ENCODE data around the gene BAZ1A. TPM values are rescaled to one million over a fixed set of nuclear protein-coding genes. Genes with fewer than 3 reads are reported as not detected.

The BAZ1A gene
- total RNA-seq, 6 donors from 2014 or later: 27.6 to 44.3 (median 36.6) TPM

DNA sequence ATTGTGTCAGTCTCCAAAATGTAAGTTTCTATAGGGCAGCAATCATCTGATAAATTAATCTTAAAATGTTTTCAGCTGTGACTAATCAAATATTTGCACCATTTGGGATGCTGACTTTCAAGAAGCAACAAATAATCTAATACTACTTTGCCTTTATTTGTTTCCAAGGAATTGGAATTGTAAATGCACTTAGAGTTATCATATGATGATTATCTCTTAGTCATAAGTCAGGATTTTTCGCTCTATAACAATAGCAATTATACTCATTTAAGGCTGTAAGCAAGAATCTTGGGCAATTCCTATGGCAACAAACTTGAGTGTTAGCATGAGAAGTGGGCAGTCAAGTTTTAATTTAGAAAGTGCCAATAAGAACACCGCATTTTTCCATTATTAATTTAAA lies 13.0 kb upstream of the BAZ1A start:
- H3K36me3 ChIP-seq: no peaks in the 10 kb centered on the region
- H3K4me1 ChIP-seq: no peaks in the 10 kb centered on the region
- no peak for ATAC-seq (ENCODE audit: low FRiP score in 2 of 2)
- no peak overlapping the region for H3K27ac ChIP-seq
- 95 to 99% methylated on average over 2 of the region's 2 CpGs for WGBS, 2 donors
- no peak for TF ChIP-seq EP300 (IDR thresholded peaks at IDR 0.05)
- no peak for TF ChIP-seq POLR2A (IDR thresholded peaks at IDR 0.05)
- H3K27me3 ChIP-seq: no peaks in the 10 kb centered on the region
- DNase-seq: no peak
- no peaks in the 10 kb centered on the region for H3K9me3 ChIP-seq
- H3K4me3 ChIP-seq: no peak overlapping the region

DNA sequence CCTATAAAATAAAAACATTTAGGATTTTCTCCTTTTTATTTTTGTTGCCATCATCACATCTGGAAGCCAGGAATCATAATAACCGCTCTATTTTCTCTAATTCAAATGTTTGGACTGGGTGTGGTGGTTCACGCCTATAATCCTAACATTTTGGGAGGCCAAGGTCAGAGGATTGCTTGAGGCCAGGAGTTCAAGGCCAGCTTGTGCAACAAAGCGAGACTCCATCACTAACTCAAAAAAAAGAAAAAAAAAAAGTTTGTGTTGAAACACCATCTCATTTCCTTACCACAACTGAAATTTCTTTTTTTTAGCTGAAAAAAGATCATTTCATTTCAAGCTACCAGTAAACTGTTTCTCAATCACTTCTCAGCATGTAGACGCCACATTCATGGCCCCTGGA lies 8.8 kb upstream of the BAZ1A start:
- ATAC-seq (ENCODE audit: low FRiP score in 2 of 2): no peak
- Histone ChIP-seq H3K36me3 (no peaks in the 10 kb centered on the region), H3K9me3 (no peaks in the 10 kb centered on the region), H3K27ac (no peak overlapping the region), H3K27me3 (no peaks in the 10 kb centered on the region), H3K4me1 (no peaks in the 10 kb centered on the region), H3K4me3 (no peak overlapping the region)
- DNase-seq: no peak
- WGBS, 2 donors: 81 to 86% methylated on average over 4 of the region's 4 CpGs
- TF ChIP-seq EP300 (IDR thresholded peaks at IDR 0.05) (no peak), POLR2A (IDR thresholded peaks at IDR 0.05) (no peak), POLR2AphosphoS5 (IDR thresholded peaks at IDR 0.05) (no peak)
- TF ChIP-seq, protein P1, sequence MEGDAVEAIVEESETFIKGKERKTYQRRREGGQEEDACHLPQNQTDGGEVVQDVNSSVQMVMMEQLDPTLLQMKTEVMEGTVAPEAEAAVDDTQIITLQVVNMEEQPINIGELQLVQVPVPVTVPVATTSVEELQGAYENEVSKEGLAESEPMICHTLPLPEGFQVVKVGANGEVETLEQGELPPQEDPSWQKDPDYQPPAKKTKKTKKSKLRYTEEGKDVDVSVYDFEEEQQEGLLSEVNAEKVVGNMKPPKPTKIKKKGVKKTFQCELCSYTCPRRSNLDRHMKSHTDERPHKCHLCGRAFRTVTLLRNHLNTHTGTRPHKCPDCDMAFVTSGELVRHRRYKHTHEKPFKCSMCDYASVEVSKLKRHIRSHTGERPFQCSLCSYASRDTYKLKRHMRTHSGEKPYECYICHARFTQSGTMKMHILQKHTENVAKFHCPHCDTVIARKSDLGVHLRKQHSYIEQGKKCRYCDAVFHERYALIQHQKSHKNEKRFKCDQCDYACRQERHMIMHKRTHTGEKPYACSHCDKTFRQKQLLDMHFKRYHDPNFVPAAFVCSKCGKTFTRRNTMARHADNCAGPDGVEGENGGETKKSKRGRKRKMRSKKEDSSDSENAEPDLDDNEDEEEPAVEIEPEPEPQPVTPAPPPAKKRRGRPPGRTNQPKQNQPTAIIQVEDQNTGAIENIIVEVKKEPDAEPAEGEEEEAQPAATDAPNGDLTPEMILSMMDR (IDR thresholded peaks at IDR 0.05): no peak

DNA sequence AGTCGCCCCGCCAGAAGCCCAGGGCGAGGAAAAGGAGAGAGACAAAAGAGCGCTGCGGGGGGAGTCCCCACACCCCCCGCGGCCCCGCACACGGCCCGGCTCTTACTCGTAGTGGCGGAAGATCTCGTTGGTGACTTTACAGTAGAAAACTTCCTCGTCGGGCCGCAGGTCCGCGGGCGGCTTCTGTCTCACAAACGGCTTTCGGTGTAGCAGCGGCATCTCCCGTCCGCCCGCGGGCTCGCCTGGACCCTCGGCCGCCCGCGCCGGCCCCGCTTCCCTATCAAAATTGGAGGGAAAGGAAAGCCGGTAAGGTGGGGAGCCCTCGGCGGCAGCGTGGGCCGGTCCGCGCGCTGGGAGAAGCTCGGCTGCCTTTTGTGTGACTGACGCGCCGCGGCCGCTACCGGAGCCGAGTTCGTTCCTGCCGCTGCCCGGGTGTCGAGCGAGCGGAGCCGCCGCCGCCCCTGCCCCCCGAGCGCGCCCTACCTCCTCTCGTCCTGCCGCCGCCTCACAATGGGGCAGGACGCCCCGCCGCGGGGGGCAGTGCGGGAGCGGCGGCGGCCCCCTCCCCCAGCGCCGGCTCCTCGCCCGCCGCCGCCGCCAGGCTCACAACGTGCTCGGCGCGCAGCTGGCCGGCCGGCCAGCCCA lies 652 bp downstream of the BAZ1A start:
- TF ChIP-seq POLR2AphosphoS5 (IDR thresholded peaks at IDR 0.05): no peak
- TF ChIP-seq, protein P1 (IDR thresholded peaks at IDR 0.05): peak in 2 of 6 experiments; percentile 12 to 17
- Histone ChIP-seq H3K36me3 (peaks cover 0 to 6% (median 0%) of the 10 kb centered on the region in 4 donors), H3K27ac (peak overlapping the region; percentile 98 to 100 (median 100)), H3K9me3 (no peaks in the 10 kb centered on the region), H3K4me3 (peak overlapping the region; percentile 84 to 93 (median 88)), H3K4me1 (peaks cover 11 to 16% (median 11%) of the 10 kb centered on the region in 4 donors), H3K27me3 (no peaks in the 10 kb centered on the region)
- peak; percentile 70 to 92 for DNase-seq
- ATAC-seq (ENCODE audit: low FRiP score in 2 of 2): peak; percentile 32 to 62
- 0% methylated on average over 66 of the region's 85 CpGs; no CpG with 5 or more reads in 1 of the 2 donors for WGBS, 2 donors

DNA sequence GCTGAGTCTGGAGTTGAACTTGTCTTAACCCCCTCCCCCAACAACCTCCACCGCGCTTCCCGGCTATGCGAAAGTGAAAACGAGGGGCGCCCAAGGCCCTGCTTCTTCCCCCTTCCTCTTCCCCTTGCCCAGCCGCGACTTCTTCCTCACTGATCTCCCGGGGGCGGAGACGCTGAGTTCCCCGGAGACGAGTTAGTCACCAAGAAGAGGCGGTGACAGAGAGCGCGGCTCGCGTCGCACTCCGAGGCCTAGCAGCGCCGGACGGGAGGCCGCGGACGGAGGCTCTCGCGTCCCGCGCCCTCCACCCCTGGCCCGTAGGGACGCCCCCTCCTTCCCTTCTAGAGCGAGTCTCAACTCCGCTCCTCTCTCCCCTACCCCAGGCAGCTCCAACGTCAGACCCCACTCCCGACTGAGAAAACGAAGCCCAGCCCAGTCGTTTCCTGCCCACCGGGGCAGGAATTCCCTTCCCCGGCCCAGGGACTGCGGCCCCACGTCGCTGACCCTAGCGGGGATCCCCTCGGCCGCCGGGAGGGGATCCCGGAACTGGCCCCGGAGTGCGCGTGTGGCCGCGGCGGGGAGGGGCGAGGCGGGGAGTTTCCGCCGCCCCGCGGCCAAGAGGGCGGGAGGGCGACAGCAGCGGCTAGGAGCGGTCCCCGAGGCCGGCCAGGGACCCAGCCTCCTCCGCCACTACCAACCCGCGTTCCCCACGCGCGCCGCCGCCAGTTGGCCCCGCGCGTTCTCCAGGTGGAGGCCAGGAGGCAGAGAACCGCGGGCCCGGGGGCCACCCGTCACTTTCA lies 1.4 kb downstream of the BAZ1A start:
- peaks cover 11 to 16% (median 11%) of the 10 kb centered on the region in 4 donors for H3K4me1 ChIP-seq
- peak overlapping the region; percentile 98 to 100 (median 100) for H3K27ac ChIP-seq
- H3K27me3 ChIP-seq: no peaks in the 10 kb centered on the region
- ATAC-seq (ENCODE audit: low FRiP score in 2 of 2): peak; percentile 89 to 94
- DNase-seq: peak; percentile 93 to 95
- WGBS, 2 donors: 0 to 1% methylated on average over 22 to 68 of the region's 81 CpGs
- peak overlapping the region; percentile 84 to 93 (median 88) for H3K4me3 ChIP-seq
- peaks cover 0 to 6% (median 0%) of the 10 kb centered on the region in 4 donors for H3K36me3 ChIP-seq
- TF ChIP-seq POLR2A (IDR thresholded peaks at IDR 0.05) (peak in 3 of 4 donors; percentile 61 to 90 (median 85)), POLR2AphosphoS5 (IDR thresholded peaks at IDR 0.05) (peak; percentile 70 to 75), EP300 (IDR thresholded peaks at IDR 0.05) (peak in 1 of 4 donors; percentile 8)
- TF ChIP-seq, protein P1 (IDR thresholded peaks at IDR 0.05): peak in 3 of 6 experiments; percentile 4 to 41 (median 40)
- no peaks in the 10 kb centered on the region for H3K9me3 ChIP-seq

DNA sequence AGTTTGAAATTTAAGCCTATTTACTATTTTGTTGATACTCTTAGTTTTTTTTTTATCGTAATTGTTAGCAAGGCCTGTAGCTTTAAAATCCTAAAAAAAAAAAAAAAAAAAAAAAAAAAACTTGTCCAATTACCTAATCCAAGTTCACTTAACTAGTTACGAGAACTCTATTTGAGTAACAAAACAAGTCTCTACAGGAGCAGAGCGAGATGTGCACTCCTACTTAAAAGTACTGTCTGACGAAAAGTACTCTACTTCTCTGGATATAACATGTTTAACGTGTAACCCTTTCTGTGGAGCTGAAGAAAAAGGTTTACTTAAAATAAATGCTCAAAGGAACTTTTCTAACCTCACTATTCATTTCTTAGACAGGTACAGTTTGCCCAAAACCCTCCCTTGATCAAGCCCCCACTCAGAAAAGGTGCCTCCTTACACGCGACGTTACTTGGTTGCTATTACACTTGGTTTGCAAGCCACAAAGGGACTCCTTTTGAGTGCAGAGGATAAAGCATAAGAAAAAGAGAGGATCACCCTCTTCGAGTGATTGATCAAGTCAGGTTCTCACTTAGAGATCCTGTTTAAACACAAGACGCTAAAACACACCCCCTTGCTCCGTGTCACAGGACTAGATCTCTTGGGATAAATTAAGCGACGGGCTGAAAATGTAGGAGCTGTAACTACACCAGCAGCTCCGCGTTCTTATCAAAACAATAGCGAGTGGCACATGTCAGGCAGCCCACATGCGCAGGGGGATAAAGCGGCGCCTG lies 2.2 kb downstream of the BAZ1A start:
- H3K9me3 ChIP-seq: no peaks in the 10 kb centered on the region
- 3% methylated on average over 16 to 19 of the region's 19 CpGs for WGBS, 2 donors
- no peak for ATAC-seq (ENCODE audit: low FRiP score in 2 of 2)
- peak overlapping the region; percentile 98 to 100 (median 100) for H3K27ac ChIP-seq
- no peaks in the 10 kb centered on the region for H3K27me3 ChIP-seq
- no peak for DNase-seq
- H3K4me3 ChIP-seq: peak overlapping the region; percentile 84 to 93 (median 88)
- peaks cover 11 to 16% (median 11%) of the 10 kb centered on the region in 4 donors for H3K4me1 ChIP-seq
- no peak for TF ChIP-seq EP300 (IDR thresholded peaks at IDR 0.05)
- no peak for TF ChIP-seq POLR2AphosphoS5 (IDR thresholded peaks at IDR 0.05)
- TF ChIP-seq, protein P1 (IDR thresholded peaks at IDR 0.05): no peak
- peak in 1 of 4 donors; percentile 24 for TF ChIP-seq POLR2A (IDR thresholded peaks at IDR 0.05)
- H3K36me3 ChIP-seq: peaks cover 0 to 6% (median 0%) of the 10 kb centered on the region in 4 donors

Data from upper lobe of left lung (tissue), 6 donors.